ENCODE results near the gene PCIF1. TPM values are rescaled to one million over a fixed set of nuclear protein-coding genes. Genes with fewer than 3 reads are reported as not detected.
A peak's percentile ranks its signal among the peaks of the same experiment; 100 is the strongest.

The PCIF1 gene
- total RNA-seq, 2 experiments from 2014 or later, result 24.0 to 27.4 TPM

GRCh38 chr20:45918182-45918737 is 16.2 kb upstream of the PCIF1 start:
- DNase-seq (no peak), ATAC-seq (no peak)
- H3K27ac Mint-ChIP-seq, result no peak overlapping the region
- intact Hi-C loops (cut with DNase I, micrococcal nuclease), result no loop called here
- H3K9me3 Mint-ChIP-seq (ENCODE audit: low read depth), result no peaks in the 10 kb centered on the region
- no peak overlapping the region for H3K4me3 Mint-ChIP-seq
- H3K4me1 Mint-ChIP-seq, result peaks cover 4% of the 10 kb centered on the region
- H3K36me3 Mint-ChIP-seq (ENCODE audit: low read depth), result no peaks in the 10 kb centered on the region
- peaks cover 25% of the 10 kb centered on the region for H3K27me3 Mint-ChIP-seq
- POLR2A ChIA-PET, result interaction anchor here (0.6 to 0.7 kb wide), 3 partner anchors 10 to 20 kb away, joined by 3 to 6 read pairs (median 5); partner anchors contain the start of gene PCIF1
- CTCF ChIA-PET, result interaction anchor here (1.0 to 1.1 kb wide), 2 partner anchors 9 to 482 kb away, joined by 3 to 4 read pairs; no protein-coding TSS in a partner anchor

GRCh38 chr20:45918779-45919537 is 15.5 kb upstream of the PCIF1 start:
- CTCF ChIA-PET, result interaction anchor here (1.0 to 1.1 kb wide), 2 partner anchors 9 to 482 kb away, joined by 3 to 4 read pairs; no protein-coding TSS in a partner anchor
- no peaks in the 10 kb centered on the region for H3K36me3 Mint-ChIP-seq (ENCODE audit: low read depth)
- peaks cover 24% of the 10 kb centered on the region for H3K27me3 Mint-ChIP-seq
- POLR2A ChIA-PET, result no interaction called here
- no peaks in the 10 kb centered on the region for H3K9me3 Mint-ChIP-seq (ENCODE audit: low read depth)
- no peak overlapping the region for H3K4me3 Mint-ChIP-seq
- peaks cover 4% of the 10 kb centered on the region for H3K4me1 Mint-ChIP-seq
- no peak for DNase-seq
- no peak for ATAC-seq
- no peak overlapping the region for H3K27ac Mint-ChIP-seq
- intact Hi-C loops (cut with DNase I, micrococcal nuclease), result no loop called here

- ChIA-PET CTCF (interaction anchor here (0.5 to 1.4 kb wide), 4 partner anchors 9 to 50 kb away, joined by 3 to 5 read pairs (median 4); partner anchors contain the start of genes CTSA and NEURL2), POLR2A (interaction anchor here (0.6 kb wide), 1 partner anchor 599 kb away, joined by 3 read pairs; no protein-coding TSS in a partner anchor)
- H3K27me3 Mint-ChIP-seq, result peaks cover 16% of the 10 kb centered on the region
- H3K4me1 Mint-ChIP-seq, result peaks cover 5% of the 10 kb centered on the region
- no peak overlapping the region for H3K4me3 Mint-ChIP-seq
- no peaks in the 10 kb centered on the region for H3K9me3 Mint-ChIP-seq (ENCODE audit: low read depth)
- H3K36me3 Mint-ChIP-seq (ENCODE audit: low read depth), result no peaks in the 10 kb centered on the region
- ATAC-seq (no peak), DNase-seq (no peak)
- H3K27ac Mint-ChIP-seq, result no peak overlapping the region
- intact Hi-C loops (cut with DNase I, micrococcal nuclease), result no loop called here
Measured at GRCh38 chr20:45919542-45920399, 14.7 kb upstream of the PCIF1 start.

- ChIA-PET CTCF (interaction anchor here (0.6 to 1.4 kb wide), 5 partner anchors 11 to 602 kb away, joined by 3 to 5 read pairs (median 3); partner anchors contain the start of genes CTSA and NEURL2), POLR2A (no interaction called here)
- Mint-ChIP-seq H3K27ac (no peak overlapping the region), H3K4me1 (peaks cover 5% of the 10 kb centered on the region), H3K36me3 (ENCODE audit: low read depth) (no peaks in the 10 kb centered on the region), H3K9me3 (ENCODE audit: low read depth) (no peaks in the 10 kb centered on the region), H3K4me3 (no peak overlapping the region), H3K27me3 (peaks cover 16% of the 10 kb centered on the region)
- no peak for DNase-seq
- ATAC-seq, result no peak
- intact Hi-C loops (cut with DNase I, micrococcal nuclease), result no loop called here
Measured at GRCh38 chr20:45920462-45921336, 13.8 kb upstream of the PCIF1 start.

- Mint-ChIP-seq H3K27ac (no peak overlapping the region), H3K36me3 (ENCODE audit: low read depth) (no peaks in the 10 kb centered on the region), H3K27me3 (peaks cover 9% of the 10 kb centered on the region), H3K9me3 (ENCODE audit: low read depth) (no peaks in the 10 kb centered on the region), H3K4me3 (no peak overlapping the region), H3K4me1 (peaks cover 5% of the 10 kb centered on the region)
- ChIA-PET CTCF (interaction anchor here (0.6 to 1.4 kb wide), 3 partner anchors 10 to 603 kb away, joined by 3 to 5 read pairs (median 3); no protein-coding TSS in a partner anchor), POLR2A (no interaction called here)
- DNase-seq, result no peak
- peak; percentile 53 for ATAC-seq
- intact Hi-C loops (cut with DNase I, micrococcal nuclease), result no loop called here
Measured at GRCh38 chr20:45921337-45922189, 12.9 kb upstream of the PCIF1 start.

- Mint-ChIP-seq H3K9me3 (ENCODE audit: low read depth) (no peaks in the 10 kb centered on the region), H3K27ac (no peak overlapping the region), H3K27me3 (peaks cover 5% of the 10 kb centered on the region), H3K4me3 (no peak overlapping the region), H3K4me1 (peaks cover 5% of the 10 kb centered on the region), H3K36me3 (ENCODE audit: low read depth) (no peaks in the 10 kb centered on the region)
- intact Hi-C loops (cut with DNase I, micrococcal nuclease), result no loop called here
- ChIA-PET CTCF (interaction anchor here (0.9 to 1.7 kb wide), 3 partner anchors 10 to 45 kb away, joined by 3 to 4 read pairs (median 3); no protein-coding TSS in a partner anchor), POLR2A (interaction anchor here (0.6 kb wide), 1 partner anchor 64 kb away, joined by 6 read pairs; no protein-coding TSS in a partner anchor)
- ATAC-seq (no peak), DNase-seq (no peak)
Measured at GRCh38 chr20:45924391-45925261, 9.9 kb upstream of the PCIF1 start.

GRCh38 chr20:45925821-45926506 is 8.5 kb upstream of the PCIF1 start:
- ChIA-PET CTCF (interaction anchor here (1.2 kb wide), 1 partner anchor 44 kb away, joined by 4 read pairs; no protein-coding TSS in a partner anchor), POLR2A (no interaction called here)
- Mint-ChIP-seq H3K4me3 (no peak overlapping the region), H3K27ac (no peak overlapping the region), H3K9me3 (ENCODE audit: low read depth) (no peaks in the 10 kb centered on the region), H3K4me1 (peaks cover 5% of the 10 kb centered on the region), H3K36me3 (ENCODE audit: low read depth) (no peaks in the 10 kb centered on the region), H3K27me3 (peaks cover 4% of the 10 kb centered on the region)
- no peak for DNase-seq
- intact Hi-C loops (cut with DNase I, micrococcal nuclease), result no loop called here
- no peak for ATAC-seq

GRCh38 chr20:45926731-45927070 is 7.8 kb upstream of the PCIF1 start:
- H3K4me3 Mint-ChIP-seq, result no peak overlapping the region
- ChIA-PET POLR2A (no interaction called here), CTCF (interaction anchor here (1.2 to 1.3 kb wide), 2 partner anchors 22 to 43 kb away, joined by 3 to 4 read pairs; no protein-coding TSS in a partner anchor)
- no peak for ATAC-seq
- DNase-seq, result no peak
- peaks cover 1% of the 10 kb centered on the region for H3K27me3 Mint-ChIP-seq
- H3K9me3 Mint-ChIP-seq (ENCODE audit: low read depth), result no peaks in the 10 kb centered on the region
- H3K27ac Mint-ChIP-seq, result no peak overlapping the region
- peaks cover 4% of the 10 kb centered on the region for H3K4me1 Mint-ChIP-seq
- H3K36me3 Mint-ChIP-seq (ENCODE audit: low read depth), result no peaks in the 10 kb centered on the region
- intact Hi-C loops (cut with DNase I, micrococcal nuclease), result no loop called here
